Cortex of kidney (tissue), 1 donor: ENCODE results near the gene SSPN.

ENCODE experiments used
- DNase-seq: peaks from one replicate; lab custom pipeline; 2025; lab: John Stamatoyannopoulos, UW

The SSPN gene

DNA sequence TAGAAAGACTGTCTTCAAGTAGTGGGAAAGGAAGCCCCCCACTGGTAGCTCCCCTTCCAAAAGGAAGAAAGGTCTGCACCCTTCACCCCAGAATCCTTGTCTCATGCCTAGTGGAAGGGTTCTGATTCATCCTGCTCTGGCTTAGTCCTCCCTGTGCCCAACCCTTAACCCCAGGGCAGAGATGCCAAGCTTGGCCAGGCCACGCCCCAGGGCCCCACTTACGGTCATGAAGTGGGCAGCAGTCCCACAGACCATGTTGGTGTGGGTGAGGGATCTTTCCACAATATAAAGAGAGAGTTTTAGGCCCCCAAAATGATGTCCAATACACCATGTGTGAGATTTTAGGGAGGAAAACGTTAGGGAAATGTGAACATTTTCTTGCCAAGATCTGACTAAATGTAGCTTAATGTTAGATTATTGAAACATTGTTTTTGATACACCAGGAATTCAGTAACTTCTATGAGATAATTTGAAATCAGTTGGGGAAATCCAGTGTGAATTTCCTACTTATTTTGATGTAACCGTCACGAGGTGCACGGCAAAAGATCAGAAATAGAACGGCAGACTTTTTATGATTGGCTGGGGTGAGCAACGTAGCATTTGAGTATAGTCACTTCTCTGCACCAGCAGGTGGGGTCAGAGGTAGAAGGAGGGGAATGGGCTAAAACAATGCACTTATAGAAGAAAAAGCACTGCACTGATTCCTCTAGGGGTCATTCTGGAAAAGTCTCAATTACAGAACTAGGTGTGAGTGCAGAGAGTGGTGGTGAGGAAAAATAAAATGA is 8.2 kb upstream of the SSPN start:
- DNase-seq = no peak

DNA sequence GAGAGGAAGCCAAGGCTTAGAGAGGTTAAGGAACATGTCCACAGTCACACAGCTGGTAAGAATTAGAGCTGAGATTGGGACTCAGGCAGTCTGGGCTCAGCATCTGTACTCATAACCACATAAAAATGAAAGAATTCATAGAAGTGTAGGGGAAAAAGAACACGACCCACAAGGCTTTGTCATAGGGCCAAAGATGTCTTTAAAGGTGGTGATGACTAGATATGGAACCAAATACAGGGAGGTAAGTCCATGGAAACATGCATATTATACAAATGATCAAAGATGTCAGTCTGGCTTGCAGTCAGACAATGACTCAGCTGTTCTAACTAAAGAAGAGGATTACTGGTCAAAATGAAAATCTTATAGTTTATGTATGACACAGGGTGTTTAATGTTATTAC is 7.2 kb upstream of the SSPN start:
- DNase-seq = no peak

DNA sequence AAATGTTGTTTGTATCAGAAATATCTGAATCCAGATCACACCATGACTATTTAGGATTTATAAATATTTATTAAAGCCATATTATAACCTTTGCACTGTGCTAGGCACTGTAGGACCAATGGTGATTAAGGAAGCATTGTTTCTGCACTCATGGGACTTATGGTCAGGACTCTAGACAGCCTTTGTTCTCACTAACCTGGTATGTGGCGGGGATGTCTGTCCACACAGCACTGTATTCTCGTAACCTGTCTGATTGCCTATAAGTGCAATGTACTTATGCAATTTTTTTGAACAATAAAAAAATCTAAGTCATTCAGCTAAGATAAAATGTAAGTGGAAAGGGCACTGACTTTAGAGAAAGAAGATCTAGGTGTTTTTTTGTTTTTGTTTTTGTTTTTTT is 6.7 kb upstream of the SSPN start:
- DNase-seq = no peak

GRCh38 chr12:26192142-26192541 is 3.2 kb upstream of the SSPN start:
- DNase-seq = no peak

GRCh38 chr12:26193539-26193938 is 1.8 kb upstream of the SSPN start:
- no peak for DNase-seq

DNA sequence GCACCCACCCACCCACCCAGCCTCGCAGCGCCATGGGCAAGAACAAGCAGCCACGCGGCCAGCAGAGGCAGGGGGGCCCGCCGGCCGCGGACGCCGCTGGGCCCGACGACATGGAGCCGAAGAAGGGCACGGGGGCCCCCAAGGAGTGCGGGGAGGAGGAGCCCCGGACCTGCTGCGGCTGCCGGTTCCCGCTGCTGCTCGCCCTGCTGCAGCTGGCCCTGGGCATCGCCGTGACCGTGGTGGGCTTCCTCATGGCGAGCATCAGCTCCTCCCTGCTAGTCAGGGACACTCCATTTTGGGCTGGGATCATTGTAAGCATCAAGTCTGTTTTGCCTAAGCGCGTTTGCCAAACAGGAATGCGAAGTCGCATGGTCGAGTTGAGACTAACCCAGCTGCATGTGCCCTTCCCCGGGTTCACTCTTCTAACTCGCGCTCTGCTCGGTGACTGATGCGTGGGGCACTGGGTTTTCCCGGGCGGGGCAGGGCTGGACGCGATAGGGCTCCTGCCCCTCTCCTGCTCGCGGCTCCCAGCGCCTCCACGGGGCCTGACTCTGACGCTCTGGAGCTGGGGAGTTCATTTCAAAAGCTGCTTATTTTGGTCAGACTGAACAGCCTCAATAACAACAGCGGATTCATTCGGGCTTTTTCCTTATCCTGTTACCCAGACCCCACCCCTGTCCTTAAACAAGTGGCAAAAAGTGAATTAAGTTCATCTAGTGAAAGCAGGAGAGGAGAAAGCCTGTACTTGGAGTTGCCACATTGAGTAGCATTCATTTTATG is 458 bp downstream of the SSPN start:
- DNase-seq = no peak

GRCh38 chr12:26196421-26196716 is 996 bp downstream of the SSPN start:
- no peak for DNase-seq

DNA sequence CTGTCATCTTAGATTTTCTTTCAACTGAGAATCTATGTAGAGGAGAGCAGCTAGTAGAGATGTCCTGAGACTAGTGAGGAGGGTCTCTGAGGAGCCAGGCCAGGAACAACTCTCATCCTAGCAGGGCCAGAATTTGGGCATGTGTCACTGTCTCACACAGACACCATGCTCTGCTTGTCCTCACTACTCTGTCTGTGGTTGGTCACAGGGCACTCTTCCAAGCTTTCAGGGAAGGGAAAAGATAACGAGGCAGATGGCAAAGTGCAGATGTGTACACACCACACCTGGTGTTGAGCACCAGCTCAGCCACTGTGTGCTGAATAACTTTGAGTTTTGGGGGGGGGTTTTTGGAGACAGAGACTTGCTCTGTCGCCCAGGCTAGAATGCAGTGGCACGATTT is 2.5 kb downstream of the SSPN start:
- DNase-seq = no peak

DNA sequence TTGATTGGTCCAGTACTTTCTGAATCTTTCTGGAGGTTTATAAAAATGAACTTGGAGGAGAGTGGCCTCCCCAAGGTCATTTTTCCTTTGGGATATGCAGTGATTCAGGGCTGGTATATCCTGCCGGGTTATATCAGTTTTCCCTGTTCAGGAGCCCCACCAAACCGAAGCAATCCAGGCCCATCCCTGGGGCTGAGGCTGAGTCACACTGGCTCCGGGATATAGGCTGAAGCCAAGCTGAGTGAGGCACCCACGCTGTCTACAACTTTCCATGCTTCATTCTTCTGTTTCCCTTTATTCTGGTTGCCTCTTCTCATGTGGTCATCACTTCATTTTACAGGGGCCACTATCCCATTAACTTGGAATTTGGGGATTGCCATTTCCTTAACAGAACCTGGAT is 3.4 kb downstream of the SSPN start:
- no peak for DNase-seq

DNA sequence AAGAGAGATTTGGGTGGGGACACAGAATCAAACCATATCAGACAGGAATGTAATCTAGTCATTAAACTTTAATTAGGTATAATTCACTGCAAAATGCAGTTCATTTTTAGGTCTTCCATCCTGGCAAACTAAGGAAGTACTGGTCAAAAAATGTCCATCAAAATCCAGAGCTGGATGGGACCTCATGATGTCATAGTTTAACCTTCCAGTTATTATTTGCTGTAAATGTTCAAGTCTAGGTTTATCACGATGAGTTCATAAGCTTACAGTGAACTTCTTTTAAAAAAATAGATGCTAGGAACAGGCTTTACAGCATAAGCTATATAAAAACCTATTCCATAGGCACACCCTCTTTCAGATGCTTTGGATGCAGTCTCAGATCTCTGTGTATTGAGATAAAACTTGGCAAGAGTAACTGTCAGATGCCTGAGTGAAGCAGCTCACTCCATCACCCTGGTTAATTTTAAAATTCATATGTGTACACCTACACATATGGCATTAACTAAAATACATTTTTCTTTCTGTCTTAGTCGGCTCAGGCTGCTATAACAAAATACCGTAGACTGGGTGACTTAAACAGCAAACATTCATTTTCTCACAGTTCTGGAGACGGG is 7.9 kb downstream of the SSPN start:
- no peak for DNase-seq

DNA sequence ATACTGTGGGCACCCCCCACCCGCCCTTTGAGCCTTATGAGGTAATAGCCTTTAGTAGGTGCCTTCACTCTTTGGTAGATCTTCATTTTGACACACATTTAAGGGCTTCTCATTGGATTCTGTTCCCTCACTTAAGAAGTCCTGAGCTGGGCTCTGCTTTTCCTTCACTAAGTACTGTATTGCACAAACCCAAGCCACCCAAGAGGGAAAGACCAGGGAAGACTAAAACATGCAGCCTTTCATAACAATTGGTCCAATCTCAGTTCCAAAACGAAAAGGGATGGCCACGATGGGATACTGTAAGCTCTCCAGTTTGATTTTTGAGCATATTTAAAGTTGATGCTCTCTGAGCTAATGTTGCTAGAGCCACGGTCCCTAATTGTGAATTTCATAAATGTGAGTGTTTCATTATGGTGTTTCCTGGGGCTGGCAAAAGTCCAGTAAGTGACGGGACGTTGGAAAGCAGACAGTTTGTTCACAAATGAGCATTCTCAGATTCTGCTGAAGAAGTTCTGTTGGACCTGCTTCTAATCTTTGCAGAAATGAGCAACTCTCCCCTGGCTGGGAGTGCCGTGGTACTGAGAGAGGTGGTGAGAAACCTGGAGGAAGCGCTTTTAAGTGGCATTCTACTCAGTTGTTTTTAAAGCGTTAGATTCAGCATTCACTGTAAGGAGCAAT is 9.4 kb downstream of the SSPN start:
- no peak for DNase-seq

DNA sequence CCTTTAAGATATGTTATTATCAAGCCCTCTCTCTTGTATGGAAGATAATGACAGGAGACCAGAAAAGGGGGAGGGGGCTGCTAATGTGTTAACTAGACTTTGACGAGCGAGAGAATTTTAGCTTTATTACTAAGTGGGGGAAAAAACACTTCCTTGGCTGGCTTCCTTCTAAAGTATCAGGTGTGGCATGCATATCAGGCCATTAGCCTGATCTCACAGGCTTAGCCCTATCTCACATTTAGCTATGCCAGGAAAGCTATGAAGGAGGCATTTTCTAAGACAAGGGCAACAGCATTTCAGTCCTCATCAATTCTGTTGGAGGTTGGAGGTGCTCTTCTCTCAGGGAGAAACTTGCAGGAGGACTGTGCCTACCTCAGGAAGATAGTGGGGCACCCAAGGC is 9.9 kb downstream of the SSPN start:
- DNase-seq = no peak

GRCh38 chr12:26205941-26206340 is 10.6 kb downstream of the SSPN start:
- no peak for DNase-seq

GRCh38 chr12:26211331-26211730 is 16.0 kb downstream of the SSPN start:
- no peak for DNase-seq

DNA sequence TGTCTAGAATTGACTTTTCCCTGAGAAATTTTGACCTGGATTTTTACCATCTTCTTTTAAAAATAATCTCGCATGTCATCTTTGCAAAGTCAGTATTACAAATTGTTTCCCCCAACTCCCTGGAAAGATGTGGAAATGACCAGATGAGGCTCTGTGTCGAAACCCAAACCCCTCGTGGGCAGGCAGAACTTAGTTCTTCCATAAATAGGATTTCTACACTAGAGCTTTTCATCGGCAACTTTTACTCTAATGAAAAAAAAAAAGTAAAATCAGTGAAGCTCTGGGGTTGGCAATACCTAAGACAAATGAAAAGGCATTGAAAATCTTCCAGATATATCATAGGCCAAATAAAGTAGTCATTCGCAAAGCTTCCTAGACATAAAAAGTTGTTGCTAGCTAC is 17.0 kb downstream of the SSPN start:
- DNase-seq = no peak

DNA sequence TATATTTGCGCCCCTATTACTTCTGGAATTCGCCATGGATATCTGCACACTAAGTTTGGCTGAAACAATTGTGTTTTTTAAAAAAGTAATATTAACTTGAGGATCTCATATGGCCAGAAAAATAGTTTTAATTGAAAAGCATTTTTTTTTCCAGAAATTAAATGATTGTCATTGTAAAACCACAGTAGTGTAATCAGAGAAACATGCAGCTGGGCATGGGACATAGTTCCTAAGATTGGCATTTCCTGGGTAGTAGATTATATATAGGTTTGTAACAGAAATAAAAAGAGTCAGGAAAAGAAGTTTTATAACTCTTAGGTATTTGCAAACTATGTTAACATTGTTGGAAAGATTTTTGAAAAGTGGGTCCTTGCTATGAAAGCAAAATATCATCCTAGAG is 17.6 kb downstream of the SSPN start:
- no peak for DNase-seq

DNA sequence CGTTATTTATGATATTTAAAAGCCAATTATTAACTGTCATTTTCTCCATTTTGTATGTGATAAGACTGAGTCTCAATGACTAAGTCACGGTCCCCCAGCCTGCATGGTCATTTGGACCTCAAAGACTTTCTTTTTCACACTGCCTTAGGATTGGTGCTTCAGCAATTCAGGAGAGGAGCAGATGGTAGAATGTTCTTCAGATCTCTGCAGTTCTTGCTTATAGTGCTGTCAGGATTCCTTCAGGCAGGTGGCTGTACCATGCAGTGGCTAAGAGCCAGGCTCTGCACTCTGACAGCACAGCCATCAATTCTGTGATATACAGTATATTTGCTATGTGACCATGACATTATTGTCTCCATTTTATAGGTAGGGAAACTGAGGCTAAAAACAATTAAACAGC is 18.7 kb downstream of the SSPN start:
- DNase-seq = no peak

GRCh38 chr12:26219736-26220135 is 24.4 kb downstream of the SSPN start:
- DNase-seq = no peak

DNA sequence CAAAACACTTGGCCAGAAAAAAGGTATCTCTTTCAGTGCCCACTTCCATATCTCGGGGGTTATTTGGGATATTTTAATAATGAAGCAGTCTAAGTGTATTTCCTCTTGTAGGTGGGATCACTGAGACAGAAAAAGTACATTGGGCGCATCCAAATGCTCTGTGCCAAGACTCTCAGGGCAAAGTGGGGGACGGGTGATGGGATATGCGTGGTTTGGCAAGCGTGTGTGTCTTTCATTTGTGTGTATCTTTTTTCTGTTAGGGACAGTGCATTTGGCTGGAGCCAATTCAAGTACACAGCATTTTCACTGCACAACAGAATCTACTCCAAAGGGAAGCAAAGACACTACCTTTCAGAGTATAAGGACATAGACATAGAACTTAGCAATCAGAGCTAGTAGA is 29.3 kb downstream of the SSPN start:
- DNase-seq = no peak

- DNase-seq = no peak
Measured at GRCh38 chr12:26226122-26226521, 30.7 kb downstream of the SSPN start.

DNA sequence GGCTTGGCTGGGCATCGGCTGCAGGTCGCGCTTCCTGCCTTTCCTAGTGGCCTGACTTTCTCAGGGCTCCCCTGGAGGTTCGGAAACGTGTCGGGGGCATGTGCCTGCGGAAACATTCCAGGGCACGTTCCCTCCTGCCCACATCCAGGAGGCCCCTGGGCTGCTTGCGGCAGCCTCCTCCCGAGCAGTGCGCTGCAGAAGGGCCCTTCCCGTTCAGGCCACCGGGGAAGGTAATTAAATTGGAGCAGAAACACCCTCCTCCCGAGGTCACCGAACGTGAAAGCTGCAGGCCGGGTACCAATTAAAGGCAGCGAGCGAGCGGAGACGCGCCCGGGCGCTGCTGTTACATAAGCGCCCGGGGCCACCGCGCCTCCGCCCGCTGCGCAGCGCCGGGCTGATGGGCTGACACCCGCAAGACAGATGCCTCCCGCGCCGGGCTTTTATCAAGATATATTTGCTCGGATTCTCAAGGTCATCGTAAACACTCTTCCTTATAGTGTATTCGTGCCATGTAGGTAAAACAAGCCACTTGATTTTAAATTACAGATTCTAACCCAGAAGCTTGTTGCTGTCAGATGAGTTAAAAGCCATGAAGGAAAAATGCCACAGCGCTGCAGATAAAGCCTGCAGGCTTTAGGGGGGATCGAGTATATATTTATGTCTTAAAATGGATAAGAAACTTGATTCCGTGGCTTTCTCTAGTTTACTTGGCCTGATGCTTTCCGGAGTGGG is 31.4 kb downstream of the SSPN start:
- no peak for DNase-seq

- no peak for DNase-seq
Measured at GRCh38 chr12:26227361-26227745, 32.0 kb downstream of the SSPN start.
